ENCODE measurements around the gene SMCO4. TPM values are rescaled to one million over a fixed set of nuclear protein-coding genes. Genes with fewer than 3 reads are reported as not detected.

The SMCO4 gene
- polyA plus RNA-seq, 10 donors = 6.5 to 17.5 (median 10.3) TPM

GRCh38 chr11:93507517-93507916 lies 35.7 kb downstream of the SMCO4 start:
- DNase-seq = no peak

GRCh38 chr11:93505703-93506102 lies 37.5 kb downstream of the SMCO4 start:
- DNase-seq = no peak

- no peak for DNase-seq
Measured at GRCh38 chr11:93504110-93505095, 38.8 kb downstream of the SMCO4 start.

GRCh38 chr11:93501856-93502255 lies 41.3 kb downstream of the SMCO4 start:
- DNase-seq = no peak

- DNase-seq = no peak
Measured at GRCh38 chr11:93500759-93501158, 42.4 kb downstream of the SMCO4 start.

GRCh38 chr11:93498641-93499040 lies 44.5 kb downstream of the SMCO4 start:
- DNase-seq = no peak

- no peak for DNase-seq
Measured at GRCh38 chr11:93498161-93498560, 45.0 kb downstream of the SMCO4 start.

GRCh38 chr11:93497596-93497995 lies 45.6 kb downstream of the SMCO4 start:
- no peak for DNase-seq

- DNase-seq = no peak
Measured at GRCh38 chr11:93494357-93494756, 48.8 kb downstream of the SMCO4 start.

- DNase-seq = no peak
Measured at GRCh38 chr11:93493252-93493897, 49.8 kb downstream of the SMCO4 start.

GRCh38 chr11:93492464-93493251 lies 50.5 kb downstream of the SMCO4 start:
- no peak for DNase-seq

GRCh38 chr11:93491973-93492372 lies 51.2 kb downstream of the SMCO4 start:
- DNase-seq = no peak

- no peak for DNase-seq
Measured at GRCh38 chr11:93490996-93491618, 52.1 kb downstream of the SMCO4 start.

GRCh38 chr11:93489841-93490240 lies 53.4 kb downstream of the SMCO4 start:
- no peak for DNase-seq

GRCh38 chr11:93487032-93487483 lies 56.1 kb downstream of the SMCO4 start:
- no peak for DNase-seq

GRCh38 chr11:93485983-93486382 lies 57.2 kb downstream of the SMCO4 start:
- no peak for DNase-seq

- peak in 2 of 3 donors; percentile 7 to 31 for DNase-seq
Measured at GRCh38 chr11:93484716-93485115, 58.5 kb downstream of the SMCO4 start.

GRCh38 chr11:93482556-93482955 lies 60.6 kb downstream of the SMCO4 start:
- no peak for DNase-seq

GRCh38 chr11:93481696-93482095 lies 61.5 kb downstream of the SMCO4 start:
- no peak for DNase-seq

GRCh38 chr11:93481279-93481678 lies 61.9 kb downstream of the SMCO4 start:
- no peak for DNase-seq

- no peak for DNase-seq
Measured at GRCh38 chr11:93480756-93481155, 62.4 kb downstream of the SMCO4 start.

- no peak for DNase-seq
Measured at GRCh38 chr11:93480256-93480655, 62.9 kb downstream of the SMCO4 start.
